PC-9 (cell line): ENCODE measurements around the gene CXXC5. TPM values are rescaled to one million over a fixed set of nuclear protein-coding genes. Genes with fewer than 3 reads are reported as not detected.
A peak's percentile ranks its signal among the peaks of the same experiment; 100 is the strongest.

Experiments used
- BruUV-seq: library from RNA; stranded (reverse); fragments of 400-500 nt; replicated peaks from 2 replicates; lab custom pipeline; 2021; lab: Mats Ljungman, UMichigan
- CTCF ChIA-PET: fragments of 300-600 bp; sonication (Branson Sonifier 250); formaldehyde crosslinking; loops from one replicate; lab custom pipeline; 2022; ENCODE audit warnings: antibody characterized with exemption; lab: Charles Lee
- POLR2A ChIA-PET: fragments of 300-600 bp; sonication (Branson Sonifier 250); formaldehyde crosslinking; loops from one replicate; lab custom pipeline; 2022; ENCODE audit warnings: antibody characterized with exemption; ENCODE audit not compliant: unreplicated experiment; lab: Charles Lee
- DNase-seq, 2 experiments: peaks; one replicate each; pipeline versions ENCODE4 v3.0.0 to v3.0.0-alpha.2; 2015 to 2022; ENCODE audit warnings: mixed read lengths in 1 of 2
- H2AFZ ChIP-seq: fragments of 200-600 bp; sonication (generic); 2 replicates; pipeline ENCODE4 v1.8.1; 2017; ENCODE audit warnings: antibody characterized with exemption
- H3F3A ChIP-seq: fragments of 200-600 bp; sonication (generic); 2 replicates; pipeline ENCODE4 v1.8.1; 2017; ENCODE audit warnings: antibody characterized with exemption, mild to moderate bottlenecking, low read depth; ENCODE audit not compliant: insufficient read depth
- H3K27ac ChIP-seq: fragments of 200-600 bp; sonication (generic); 2 replicates; pipeline ENCODE4 v1.6.1; 2016; ENCODE audit warnings: mixed run types
- H3K27me3 ChIP-seq: fragments of 200-600 bp; sonication (generic); 2 replicates; pipeline ENCODE4 v1.6.1; 2016; ENCODE audit warnings: low read depth, mixed run types; ENCODE audit not compliant: insufficient read depth
- H3K36me3 ChIP-seq: fragments of 200-600 bp; sonication (generic); 2 replicates; pipeline ENCODE4 v1.6.1; 2016; ENCODE audit warnings: low read depth, mixed run types
- H3K4me1 ChIP-seq: fragments of 200-600 bp; sonication (generic); replicated peaks from 2 replicates; pipeline ENCODE4 v1.6.1; 2016; ENCODE audit warnings: mixed run types; ENCODE audit not compliant: insufficient read depth
- H3K4me2 ChIP-seq: fragments of 200-600 bp; sonication (generic); 2 replicates; pipeline ENCODE4 v1.6.1; 2017; ENCODE audit warnings: mixed run types
- H3K4me3 ChIP-seq: fragments of 200-600 bp; sonication (generic); 2 replicates; pipeline ENCODE4 v1.6.1; 2016; ENCODE audit warnings: mixed run types
- H3K79me2 ChIP-seq: fragments of 200-600 bp; sonication (generic); 2 replicates; pipeline ENCODE4 v1.6.1; 2017; ENCODE audit warnings: low read depth, mixed run types
- H3K9me2 ChIP-seq: fragments of 200-600 bp; sonication (generic); 2 replicates; pipeline ENCODE4 v1.8.1; 2017; ENCODE audit warnings: mild to moderate bottlenecking; ENCODE audit not compliant: insufficient read depth
- H3K9me3 ChIP-seq: fragments of 200-600 bp; sonication (generic); 2 replicates; pipeline ENCODE4 v1.8.1; 2016; ENCODE audit warnings: low read depth; ENCODE audit not compliant: insufficient read depth
- H4K20me1 ChIP-seq: fragments of 200-600 bp; sonication (generic); 2 replicates; pipeline ENCODE4 v1.8.1; 2017; ENCODE audit not compliant: insufficient read depth
- CTCF ChIP-seq: fragments of 200-600 bp; sonication (generic); conservative IDR thresholded peaks from 2 replicates; pipeline ENCODE4 v1.6.1; 2017; ENCODE audit warnings: mixed run types, antibody characterized with exemption, mild to moderate bottlenecking, moderate library complexity
- EZH2 ChIP-seq: fragments of 200-600 bp; sonication (generic); IDR thresholded peaks from 2 replicates; pipeline ENCODE4 v1.8.0; 2017; ENCODE audit warnings: antibody characterized with exemption, low read depth
- intact Hi-C: fragments of 100-400 bp; cut with micrococcal nuclease; formaldehyde crosslinking; loops from one replicate; pipeline ENCODE4 v1.10.0; 2022; ENCODE audit not compliant: unreplicated experiment
- total RNA-seq: library from RNA; stranded (reverse); gene quantifications from 2 replicates; pipeline ENCODE4 v1.2.3, GENCODE V29; 2021

CXXC5 gene
- total RNA-seq, 1 experiment from 2014 or later = 59.9 TPM

DNA sequence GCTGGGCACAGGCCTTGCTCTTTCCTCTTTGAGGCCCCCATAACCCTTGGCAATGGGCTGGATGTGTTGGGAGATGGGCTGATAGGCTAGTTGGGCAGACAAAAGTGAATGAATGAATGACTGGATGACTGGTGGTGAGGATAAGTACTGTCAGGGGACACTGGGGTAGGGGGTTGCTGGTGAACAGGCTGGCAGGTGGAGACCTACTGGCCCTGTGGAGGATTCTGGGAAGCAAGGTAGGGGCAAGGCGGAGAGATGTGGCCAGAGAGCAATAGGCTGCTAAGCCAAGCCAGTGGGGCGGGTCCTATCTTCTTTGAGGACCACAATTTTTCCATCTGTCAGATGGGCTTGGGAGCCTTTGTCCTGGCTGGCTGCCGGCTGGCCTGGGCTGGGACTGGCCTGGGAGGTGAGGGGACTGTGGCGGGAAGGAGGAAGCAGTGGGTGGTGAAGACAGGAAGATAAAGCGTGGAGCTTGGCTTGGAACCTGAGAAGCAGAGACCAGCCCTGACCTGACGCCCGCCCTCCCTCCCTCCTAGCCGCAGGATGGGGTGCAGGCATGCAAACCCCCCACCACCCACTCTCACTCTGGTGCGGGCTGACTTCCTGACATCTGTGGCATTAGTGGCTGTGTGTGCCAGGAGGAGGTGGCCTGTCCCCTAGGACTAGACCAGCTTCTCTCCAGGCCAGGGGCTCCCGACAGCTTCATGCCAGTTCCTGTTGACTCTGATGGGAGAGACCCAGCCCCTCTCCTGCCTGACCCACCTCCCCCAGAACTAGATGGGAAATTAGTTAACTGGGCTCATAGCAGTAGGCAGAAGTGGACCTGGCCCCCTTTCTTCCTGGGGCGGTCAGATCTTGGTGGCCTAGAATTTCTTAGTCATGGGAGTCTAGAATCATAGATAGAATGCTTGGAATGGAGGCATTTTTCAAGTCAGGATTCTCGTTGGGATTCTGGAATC is 9.5 kb downstream of the CXXC5 start:
- POLR2A ChIA-PET = no interaction called here
- intact Hi-C loops = no loop called here
- peaks cover 72% of the 10 kb centered on the region for H3K4me1 ChIP-seq

DNA sequence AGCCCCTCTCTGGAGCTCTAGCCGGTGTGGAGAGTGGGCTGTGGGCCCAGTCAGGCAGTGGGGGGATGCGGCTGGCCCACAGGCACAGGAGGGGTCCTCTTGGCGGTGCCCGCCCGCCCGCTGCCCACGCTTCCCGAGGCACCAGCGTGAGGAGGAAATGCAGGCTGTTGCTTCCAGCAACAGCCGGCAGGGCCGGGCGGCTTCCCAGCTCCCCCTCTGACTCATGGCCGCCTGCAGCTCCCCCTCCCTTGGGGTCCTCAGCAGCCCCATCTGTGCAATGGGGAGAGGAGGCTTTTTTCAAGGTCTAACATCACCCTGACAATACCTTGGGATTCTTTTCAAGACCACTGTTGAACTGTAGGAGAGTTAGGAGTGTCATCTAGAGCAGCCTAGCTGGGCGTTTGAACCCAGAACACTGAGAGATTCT is 10.4 kb downstream of the CXXC5 start:
- CTCF ChIA-PET = no interaction called here
- intact Hi-C loops = no loop called here
- Histone ChIP-seq H3K27me3 (no peaks in the 10 kb centered on the region), H4K20me1 (peaks cover 29% of the 10 kb centered on the region), H3F3A (peaks cover 31% of the 10 kb centered on the region; the same call in 1 of the 2 replicates), H2AFZ (no peak overlapping the region), H3K4me2 (peak overlapping the region; percentile 84), H3K9me3 (no peaks in the 10 kb centered on the region), H3K4me1 (peaks cover 74% of the 10 kb centered on the region), H3K9me2 (no peaks in the 10 kb centered on the region), H3K79me2 (peaks cover 85% of the 10 kb centered on the region), H3K27ac (peak overlapping the region; percentile 78; the same call in 1 of the 2 replicates), H3K36me3 (0 out of 2 replicates have a peak, but pooled peaks cover 3% of the 10 kb centered on the region), H3K4me3 (no peak overlapping the region)
- no TSS peak for BruUV-seq
- no peak for DNase-seq
- POLR2A ChIA-PET = interaction anchor here (0.6 kb wide), 1 partner anchor 316 kb away, joined by 15 read pairs; no protein-coding TSS in a partner anchor
- TF ChIP-seq EZH2 = no peak
- no peak for TF ChIP-seq CTCF

More for the DNA sequence above, 9.5 kb downstream of the CXXC5 start:
- peaks cover 85% of the 10 kb centered on the region for H3K79me2 ChIP-seq
- H3K36me3 ChIP-seq = 0 out of 2 replicates have a peak, but pooled peaks cover 3% of the 10 kb centered on the region
- H3K9me2 ChIP-seq = no peaks in the 10 kb centered on the region
- CTCF ChIA-PET = interaction anchor here (0.8 kb wide), 1 partner anchor 20 kb away, joined by 3 read pairs; no protein-coding TSS in a partner anchor
- TF ChIP-seq CTCF (no peak), EZH2 (no peak)
- H2AFZ ChIP-seq = no peak overlapping the region
- peak overlapping the region; percentile 21; the same call in 1 of the 2 replicates for H3K27ac ChIP-seq
- no peaks in the 10 kb centered on the region for H3K27me3 ChIP-seq
- peaks cover 30% of the 10 kb centered on the region; the same call in 1 of the 2 replicates for H3F3A ChIP-seq
- no TSS peak for BruUV-seq
- no peaks in the 10 kb centered on the region for H3K9me3 ChIP-seq
- DNase-seq = peak in 1 of 2 experiments; percentile 51
- no peak overlapping the region for H3K4me3 ChIP-seq
- H4K20me1 ChIP-seq = peaks cover 35% of the 10 kb centered on the region
- peak overlapping the region; percentile 84; the same call in 1 of the 2 replicates for H3K4me2 ChIP-seq

- Histone ChIP-seq H3K27ac (peak overlapping the region; percentile 78), H2AFZ (no peak overlapping the region), H3F3A (peaks cover 31% of the 10 kb centered on the region; the same call in 1 of the 2 replicates), H3K4me1 (peaks cover 80% of the 10 kb centered on the region), H3K4me3 (peak overlapping the region; percentile 33; the same call in 1 of the 2 replicates), H3K9me3 (no peaks in the 10 kb centered on the region), H3K4me2 (peak overlapping the region; percentile 84), H3K79me2 (peaks cover 85% of the 10 kb centered on the region), H3K9me2 (no peaks in the 10 kb centered on the region), H3K36me3 (0 out of 2 replicates have a peak, but pooled peaks cover 3% of the 10 kb centered on the region), H3K27me3 (no peaks in the 10 kb centered on the region), H4K20me1 (peaks cover 26% of the 10 kb centered on the region)
- intact Hi-C loops = no loop called here
- ChIA-PET CTCF (interaction anchor here (0.6 kb wide), 2 partner anchors 104 to 302 kb away, joined by 4 to 7 read pairs; no protein-coding TSS in a partner anchor), POLR2A (interaction anchor here (0.6 to 0.7 kb wide), 2 partner anchors 71 to 317 kb away, joined by 5 to 15 read pairs; no protein-coding TSS in a partner anchor)
- peak in 1 of 2 experiments; percentile 70 for DNase-seq
- TF ChIP-seq EZH2 (no peak), CTCF (no peak)
- no TSS peak for BruUV-seq
Observed at GRCh38 chr5:139658928-139659667, 10.9 kb downstream of the CXXC5 start.
